T-cell (primary cell): ENCODE measurements around the gene TCERG1. TPM values are rescaled to one million over a fixed set of nuclear protein-coding genes. Genes with fewer than 3 reads are reported as not detected.

Experiments used
- ATAC-seq, 4 experiments: fragments of 200-7000 bp in 3 of 4; fragments of 150-1000 bp in 1 of 4; cut with Tn5 transposase; replicated peaks in 1 of 4; 1 replicate in 3 of 4; 2 replicates in 1 of 4; pipeline ENCODE4 v1.10.0; 2021; ENCODE audit warnings: moderate library complexity in 3 of 4, mild to moderate bottlenecking in 2 of 4, moderate number of reproducible peaks in 1 of 4
- CTCF ChIA-PET, 2 donors: fragments of 300-600 bp; sonication (Branson Sonifier 250); formaldehyde crosslinking; loops; one replicate each; lab custom pipeline; 2022; ENCODE audit warnings: antibody characterized with exemption in 2 of 2; lab: Charles Lee
- POLR2A ChIA-PET, 2 donors: fragments of 300-600 bp; sonication (Branson Sonifier 250); formaldehyde crosslinking; loops; one replicate each; lab custom pipeline; 2022; ENCODE audit warnings: antibody characterized with exemption in 2 of 2; lab: Charles Lee
- DNase-seq, 35 experiments: peaks; one replicate each; pipeline versions ENCODE4 v3.0.0 to v3.0.0-alpha.2; 2013 to 2023
- H3K27ac ChIP-seq: one replicate; pipeline ENCODE4 v1.5.1; 2013; ENCODE audit warnings: low read length
- H3K27me3 ChIP-seq, 2 experiments: replicated peaks in 1 of 2; 1 replicate in 1 of 2; 2 replicates in 1 of 2; pipeline versions ENCODE4 v1.6.1 to v1.7.0; 2013; ENCODE audit warnings: low read length in 1 of 2, mixed read lengths in 1 of 2; ENCODE audit not compliant: control insufficient read depth in 2 of 2, insufficient read depth in 2 of 2; ENCODE audit errors: extremely low read depth in 1 of 2
- H3K36me3 ChIP-seq, 2 donors: 1 replicate in 1 of 2; 2 replicates in 1 of 2; pipeline versions ENCODE4 v1.6.1 to v1.7.0; 2013; ENCODE audit warnings: low read length in 1 of 2; ENCODE audit not compliant: control insufficient read depth in 2 of 2, insufficient read depth in 1 of 2; ENCODE audit errors: extremely low read depth in 1 of 2
- H3K4me1 ChIP-seq, 2 experiments: 1 replicate in 1 of 2; 2 replicates in 1 of 2; pipeline versions ENCODE4 v1.6.1 to v1.7.0; 2013; ENCODE audit warnings: low read length in 2 of 2, mixed read lengths in 1 of 2; ENCODE audit not compliant: insufficient read depth in 2 of 2, control insufficient read depth in 1 of 2; ENCODE audit errors: extremely low read depth in 1 of 2
- H3K4me3 ChIP-seq, 2 donors: 1 replicate in 1 of 2; 2 replicates in 1 of 2; pipeline versions ENCODE4 v1.5.1 to v1.7.0; 2013; ENCODE audit warnings: mild to moderate bottlenecking in 2 of 2, low read length in 1 of 2, moderate library complexity in 1 of 2; ENCODE audit not compliant: control insufficient read depth in 1 of 2; ENCODE audit errors: extremely low read depth in 1 of 2
- H3K9me3 ChIP-seq: 2 replicates; pipeline ENCODE4 v1.7.0; 2013
- H3K27ac Mint-ChIP-seq, 2 donors: one replicate each; pipeline ENCODE4 v1.8.0; 2020 to 2021; ENCODE audit warnings: mild to moderate bottlenecking in 2 of 2, mixed read lengths in 2 of 2
- H3K27me3 Mint-ChIP-seq, 2 donors: one replicate each; pipeline ENCODE4 v1.8.0; 2021 to 2022; ENCODE audit warnings: mixed read lengths in 2 of 2
- H3K36me3 Mint-ChIP-seq: one replicate; pipeline ENCODE4 v1.8.0; 2021; ENCODE audit warnings: mixed read lengths
- H3K4me1 Mint-ChIP-seq, 3 donors: one replicate each; pipeline ENCODE4 v1.8.0; 2020 to 2022; ENCODE audit warnings: mixed read lengths in 3 of 3, mild to moderate bottlenecking in 1 of 3
- H3K4me3 Mint-ChIP-seq, 3 donors: one replicate each; pipeline ENCODE4 v1.8.0; 2020 to 2022; ENCODE audit warnings: mild to moderate bottlenecking in 3 of 3, mixed read lengths in 3 of 3, moderate library complexity in 3 of 3
- H3K9me3 Mint-ChIP-seq, 3 donors: one replicate each; pipeline ENCODE4 v1.8.0; 2020 to 2022; ENCODE audit warnings: mixed read lengths in 3 of 3
- WGBS: methylation state at CpG from one replicate; pipeline ENCODE4 v1.1.5; 2013; ENCODE audit warnings: missing lambda C conversion rate; ENCODE audit not compliant: insufficient coverage; 5-methylcytosine and 5-hydroxymethylcytosine counted together
- total RNA-seq, 35 experiments: library from RNA in 6 of 35; stranded (reverse) in 6 of 35; fragments of 120-200 nt in 1 of 35; gene quantifications; one replicate each; pipeline versions ENCODE4 v1.2.1 to v1.2.4 and lab custom pipeline; 2013 to 2026

Gene TCERG1
- total RNA-seq, 5 donors from 2014 or later (not counting 1 experiment from before 2014, with no cell fraction given) = 67.4 to 113 (median 75.1) TPM

- Mint-ChIP-seq H3K4me1 (no peaks in the 10 kb centered on the region), H3K9me3 (no peaks in the 10 kb centered on the region), H3K36me3 (no peaks in the 10 kb centered on the region), H3K4me3 (no peak overlapping the region), H3K27ac (no peak overlapping the region), H3K27me3 (peaks cover 0 to 19% of the 10 kb centered on the region in 2 donors)
- no peaks in the 10 kb centered on the region for H3K27me3 ChIP-seq
- ChIA-PET CTCF (no interaction called here), POLR2A (no interaction called here)
- no peaks in the 10 kb centered on the region for H3K36me3 ChIP-seq
- 60% methylated on average over 2 of the region's 11 CpGs for WGBS
- no peak overlapping the region for H3K4me3 ChIP-seq
- no peaks in the 10 kb centered on the region for H3K4me1 ChIP-seq
- DNase-seq (no peak), ATAC-seq (no peak)
- no peak overlapping the region for H3K27ac ChIP-seq
- no peaks in the 10 kb centered on the region for H3K9me3 ChIP-seq
Measured at GRCh38 chr5:146409054-146409671, 38.0 kb upstream of the TCERG1 start.

- Mint-ChIP-seq H3K27ac (no peak overlapping the region), H3K36me3 (no peaks in the 10 kb centered on the region), H3K4me3 (no peak overlapping the region), H3K4me1 (no peaks in the 10 kb centered on the region), H3K27me3 (peaks cover 2 to 14% of the 10 kb centered on the region in 2 donors), H3K9me3 (no peaks in the 10 kb centered on the region)
- H3K4me1 ChIP-seq = no peaks in the 10 kb centered on the region
- H3K27me3 ChIP-seq = no peaks in the 10 kb centered on the region
- ChIA-PET POLR2A (no interaction called here), CTCF (no interaction called here)
- no peaks in the 10 kb centered on the region for H3K9me3 ChIP-seq
- no peak for ATAC-seq
- no peak overlapping the region for H3K27ac ChIP-seq
- WGBS = 83% methylated on average over 1 of the region's 2 CpGs
- H3K36me3 ChIP-seq = no peaks in the 10 kb centered on the region
- H3K4me3 ChIP-seq = no peak overlapping the region
- no peak for DNase-seq
Measured at GRCh38 chr5:146410272-146410671, 36.9 kb upstream of the TCERG1 start.

GRCh38 chr5:146419696-146420095, 27.4 kb upstream of the TCERG1 start:
- no peaks in the 10 kb centered on the region for H3K9me3 ChIP-seq
- Mint-ChIP-seq H3K9me3 (no peaks in the 10 kb centered on the region), H3K27me3 (peaks cover 7 to 12% of the 10 kb centered on the region in 2 donors), H3K4me3 (no peak overlapping the region), H3K27ac (no peak overlapping the region), H3K4me1 (no peaks in the 10 kb centered on the region), H3K36me3 (no peaks in the 10 kb centered on the region)
- CTCF ChIA-PET = no interaction called here
- ATAC-seq (no peak), DNase-seq (no peak)
- no peak overlapping the region for H3K4me3 ChIP-seq
- no peaks in the 10 kb centered on the region for H3K4me1 ChIP-seq
- POLR2A ChIA-PET = no interaction called here
- no peaks in the 10 kb centered on the region for H3K36me3 ChIP-seq
- H3K27me3 ChIP-seq = peaks cover 0 to 5% of the 10 kb centered on the region in 2 experiments
- no peak overlapping the region for H3K27ac ChIP-seq

- no peaks in the 10 kb centered on the region for H3K36me3 Mint-ChIP-seq
- CTCF ChIA-PET = interaction anchor here (0.9 to 1.1 kb wide), 2 partner anchors 12 kb away, joined by 3 to 4 read pairs; no protein-coding TSS in a partner anchor
- Histone ChIP-seq H3K9me3 (no peaks in the 10 kb centered on the region), H3K27me3 (peaks cover 0 to 13% of the 10 kb centered on the region in 2 experiments), H3K27ac (no peak overlapping the region), H3K4me1 (no peaks in the 10 kb centered on the region), H3K36me3 (no peaks in the 10 kb centered on the region), H3K4me3 (no peak overlapping the region)
- POLR2A ChIA-PET = interaction anchor here in 1 of 2 donors (0.5 kb wide), 1 partner anchor 263 kb away, joined by 3 read pairs; no protein-coding TSS in a partner anchor
- WGBS = 70% methylated on average over 7 of the region's 12 CpGs
- H3K4me3 Mint-ChIP-seq = no peak overlapping the region
- peaks cover 7 to 13% of the 10 kb centered on the region in 2 donors for H3K27me3 Mint-ChIP-seq
- peaks cover 6% of the 10 kb centered on the region in 3 donors for H3K4me1 Mint-ChIP-seq
- ATAC-seq (no peak), DNase-seq (no peak)
- H3K9me3 Mint-ChIP-seq = no peaks in the 10 kb centered on the region
- no peak overlapping the region for H3K27ac Mint-ChIP-seq
Measured at GRCh38 chr5:146425023-146425422, 22.1 kb upstream of the TCERG1 start.

- no CpG with 5 or more reads among the region's 5 CpGs for WGBS
- no peak overlapping the region for H3K4me3 Mint-ChIP-seq
- no peaks in the 10 kb centered on the region for H3K36me3 ChIP-seq
- no peaks in the 10 kb centered on the region for H3K4me1 ChIP-seq
- H3K27ac Mint-ChIP-seq = no peak overlapping the region
- no peak overlapping the region for H3K4me3 ChIP-seq
- H3K4me1 Mint-ChIP-seq = peaks cover 6% of the 10 kb centered on the region in 3 donors
- no peaks in the 10 kb centered on the region for H3K36me3 Mint-ChIP-seq
- H3K27ac ChIP-seq = no peak overlapping the region
- peaks cover 0 to 16% of the 10 kb centered on the region in 2 experiments for H3K27me3 ChIP-seq
- peaks cover 11 to 17% of the 10 kb centered on the region in 2 donors for H3K27me3 Mint-ChIP-seq
- no peaks in the 10 kb centered on the region for H3K9me3 Mint-ChIP-seq
- ATAC-seq (no peak), DNase-seq (no peak)
- POLR2A ChIA-PET = no interaction called here
- no peaks in the 10 kb centered on the region for H3K9me3 ChIP-seq
- CTCF ChIA-PET = no interaction called here
Measured at GRCh38 chr5:146426305-146426704, 20.8 kb upstream of the TCERG1 start.

GRCh38 chr5:146426853-146427618, 20.1 kb upstream of the TCERG1 start:
- Mint-ChIP-seq H3K4me1 (peaks cover 6% of the 10 kb centered on the region in 3 donors), H3K4me3 (no peak overlapping the region), H3K9me3 (no peaks in the 10 kb centered on the region), H3K36me3 (no peaks in the 10 kb centered on the region), H3K27me3 (peaks cover 16 to 22% of the 10 kb centered on the region in 2 donors), H3K27ac (no peak overlapping the region)
- Histone ChIP-seq H3K4me1 (no peaks in the 10 kb centered on the region), H3K27ac (no peak overlapping the region), H3K4me3 (no peak overlapping the region), H3K36me3 (no peaks in the 10 kb centered on the region), H3K27me3 (peaks cover 0 to 16% of the 10 kb centered on the region in 2 experiments), H3K9me3 (no peaks in the 10 kb centered on the region)
- WGBS = 17% methylated on average over 1 of the region's 7 CpGs
- DNase-seq = peak in 1 of 35 experiments; percentile 55
- ChIA-PET CTCF (interaction anchor here in 1 of 2 donors (0.6 to 1.0 kb wide), 2 partner anchors 15 to 18 kb away, joined by 3 read pairs; no protein-coding TSS in a partner anchor), POLR2A (no interaction called here)
- peak; percentile 49 to 65 (median 54) for ATAC-seq
